HFF-Myc (cell line): Measurements from ENCODE around the gene SETX.
"Not testable (repeated sequence)": the region's sequence is repeated elsewhere in the genome, so short reads cannot be mapped to it uniquely, and the experiment has no call there.

Source experiments
- DNase-seq: peaks from one replicate; pipeline ENCODE4 v3.0.0-alpha.2; 2011; ENCODE audit warnings: low read depth; ENCODE audit errors: extremely low read depth
- H3K4me3 ChIP-seq: replicated peaks from 2 replicates; pipeline ENCODE4 v1.5.1; 2011; ENCODE audit warnings: low read depth, mild to moderate bottlenecking, control low read depth, low read length
- TF ChIP-seq, protein P1 (sequence below): IDR thresholded peaks from 2 replicates; pipeline ENCODE4 v1.5.1; 2012; ENCODE audit warnings: mild to moderate bottlenecking, low read depth, low read length, control low read depth; ENCODE audit errors: missing control alignments

Gene SETX

DNA sequence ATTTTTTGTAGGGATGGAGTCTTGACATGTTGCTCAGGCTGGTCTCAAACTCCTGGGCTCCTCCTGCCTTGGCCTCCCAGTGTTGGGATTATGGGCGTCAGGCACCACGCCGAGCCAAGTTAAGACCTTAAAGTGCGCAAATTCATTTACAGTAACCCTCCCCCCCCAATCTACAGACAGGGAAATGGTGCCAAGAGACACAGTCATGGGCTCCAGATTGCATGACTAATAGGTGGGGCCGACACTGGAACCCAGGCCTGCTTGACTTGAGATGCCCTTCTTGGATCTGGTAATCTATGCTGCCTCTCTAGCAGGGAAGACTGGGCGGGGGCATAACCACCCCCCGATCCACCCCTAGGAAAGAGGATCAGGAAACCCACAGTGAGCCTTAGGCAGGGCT, 32.3 kb upstream of the SETX start:
- TF ChIP-seq, protein P1, sequence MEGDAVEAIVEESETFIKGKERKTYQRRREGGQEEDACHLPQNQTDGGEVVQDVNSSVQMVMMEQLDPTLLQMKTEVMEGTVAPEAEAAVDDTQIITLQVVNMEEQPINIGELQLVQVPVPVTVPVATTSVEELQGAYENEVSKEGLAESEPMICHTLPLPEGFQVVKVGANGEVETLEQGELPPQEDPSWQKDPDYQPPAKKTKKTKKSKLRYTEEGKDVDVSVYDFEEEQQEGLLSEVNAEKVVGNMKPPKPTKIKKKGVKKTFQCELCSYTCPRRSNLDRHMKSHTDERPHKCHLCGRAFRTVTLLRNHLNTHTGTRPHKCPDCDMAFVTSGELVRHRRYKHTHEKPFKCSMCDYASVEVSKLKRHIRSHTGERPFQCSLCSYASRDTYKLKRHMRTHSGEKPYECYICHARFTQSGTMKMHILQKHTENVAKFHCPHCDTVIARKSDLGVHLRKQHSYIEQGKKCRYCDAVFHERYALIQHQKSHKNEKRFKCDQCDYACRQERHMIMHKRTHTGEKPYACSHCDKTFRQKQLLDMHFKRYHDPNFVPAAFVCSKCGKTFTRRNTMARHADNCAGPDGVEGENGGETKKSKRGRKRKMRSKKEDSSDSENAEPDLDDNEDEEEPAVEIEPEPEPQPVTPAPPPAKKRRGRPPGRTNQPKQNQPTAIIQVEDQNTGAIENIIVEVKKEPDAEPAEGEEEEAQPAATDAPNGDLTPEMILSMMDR: no peak
- no peak for DNase-seq
- no peak overlapping the region for H3K4me3 ChIP-seq

DNA sequence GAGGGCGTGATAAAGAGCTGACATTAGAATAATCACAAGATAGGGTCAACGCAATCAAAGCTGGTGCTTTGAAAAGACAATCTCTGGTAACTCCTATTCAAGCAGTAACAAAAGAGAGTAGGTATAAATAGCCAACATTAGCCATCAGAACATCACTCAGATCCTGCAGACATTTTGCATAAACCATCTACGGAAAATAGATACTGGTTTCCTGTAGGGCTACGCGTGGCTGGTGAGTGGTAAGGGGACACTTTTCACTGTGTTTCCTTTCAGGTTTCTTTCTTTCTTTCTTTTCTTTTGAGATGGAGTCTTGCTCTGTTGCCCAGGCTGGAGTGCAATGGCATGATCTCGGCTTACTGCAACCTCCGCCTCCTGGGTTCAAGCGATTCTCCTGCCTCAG, 29.6 kb upstream of the SETX start:
- H3K4me3 ChIP-seq: no peak overlapping the region
- no peak for DNase-seq
- TF ChIP-seq, protein P1: no peak

DNA sequence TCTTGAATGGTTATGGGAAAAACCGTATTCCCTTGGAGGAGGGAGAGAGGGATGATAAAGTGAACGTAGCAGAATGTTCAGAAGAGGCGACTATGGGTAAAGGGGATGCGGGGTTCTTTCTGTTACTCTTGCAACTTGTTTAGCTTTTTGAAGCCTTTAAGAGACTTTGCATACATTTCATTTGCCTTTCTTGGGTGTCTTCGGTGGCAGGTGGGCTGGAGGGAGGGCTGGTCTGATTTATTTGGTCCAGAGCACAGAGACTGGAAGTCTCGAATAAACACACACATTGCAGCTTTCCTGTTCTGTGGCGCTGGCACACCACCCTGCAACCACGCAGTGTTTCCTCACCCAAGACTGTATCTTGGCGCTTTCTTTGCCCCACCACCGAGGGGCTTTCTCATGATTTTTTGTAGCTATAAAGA, 28.7 kb upstream of the SETX start:
- H3K4me3 ChIP-seq: no peak overlapping the region
- no peak for DNase-seq
- TF ChIP-seq, protein P1: no peak

DNA sequence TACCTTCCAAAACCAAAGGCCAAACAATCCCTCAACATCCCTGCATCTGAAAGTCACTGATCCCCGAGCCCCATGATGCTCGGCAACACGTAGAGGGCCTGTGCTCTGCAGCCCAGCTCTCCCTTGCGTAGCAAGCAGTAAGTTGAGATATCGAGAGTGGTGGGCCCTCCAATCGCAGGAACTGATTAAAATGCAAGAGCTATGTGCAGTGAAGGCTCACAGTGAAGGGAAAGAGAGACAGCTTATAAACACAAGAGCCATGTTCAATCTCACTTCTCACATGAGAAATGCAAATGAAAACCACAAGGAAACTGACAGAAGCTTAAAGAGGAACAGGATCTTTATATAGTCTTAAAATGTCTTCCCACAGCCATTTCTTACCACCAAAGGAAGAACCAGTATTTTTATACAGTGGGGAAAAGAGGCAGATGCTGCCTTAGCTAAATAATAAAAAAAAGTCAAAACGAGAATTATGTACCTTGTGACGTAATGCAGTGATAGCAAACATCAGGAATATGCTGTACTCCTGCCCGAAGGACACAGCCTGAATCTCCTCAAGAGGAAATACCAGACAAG, 27.3 kb upstream of the SETX start:
- DNase-seq: no peak
- no peak overlapping the region for H3K4me3 ChIP-seq

DNA sequence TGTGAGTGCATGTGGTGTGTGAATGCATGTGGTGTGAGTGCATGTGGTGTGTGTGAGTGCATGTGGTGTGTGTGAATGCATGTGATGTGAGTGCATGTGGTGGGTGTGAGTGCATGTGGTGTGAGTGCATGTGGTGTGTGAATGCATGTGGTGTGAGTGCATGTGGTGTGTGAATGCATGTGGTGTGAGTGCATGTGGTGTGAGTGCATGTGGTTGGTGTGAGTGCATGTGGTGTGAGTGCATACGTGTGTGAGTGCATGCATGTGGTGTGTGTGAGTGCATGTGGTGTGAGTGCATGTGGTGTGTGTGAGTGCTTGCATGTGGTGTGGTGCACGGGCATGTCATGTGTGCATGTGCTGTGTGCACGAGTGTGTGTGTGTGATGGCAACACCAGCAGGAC, 23.6 kb upstream of the SETX start:
- not testable (repeated sequence) for H3K4me3 ChIP-seq, DNase-seq

More for the DNA sequence above, 27.3 kb upstream of the SETX start:
- TF ChIP-seq, protein P1: no peak

DNA sequence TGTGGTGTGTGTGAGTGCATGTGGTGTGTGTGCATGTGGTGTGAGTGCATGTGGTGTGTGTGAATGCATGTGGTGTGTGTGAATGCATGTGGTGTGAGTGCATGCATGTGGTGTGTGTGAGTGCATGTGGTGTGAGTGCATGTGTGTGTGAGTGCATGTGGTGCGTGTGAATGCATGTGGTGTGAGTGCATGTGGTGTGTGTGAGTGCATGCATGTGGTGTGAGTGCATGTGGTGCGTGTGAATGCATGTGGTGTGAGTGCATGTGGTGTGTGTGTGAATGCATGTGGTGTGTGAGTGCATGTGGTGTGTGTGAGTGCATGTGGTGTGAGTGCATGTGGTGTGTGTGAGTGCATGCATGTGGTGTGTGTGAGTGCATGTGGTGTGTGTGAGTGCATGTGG, 23.0 kb upstream of the SETX start:
- DNase-seq, H3K4me3 ChIP-seq: not testable (repeated sequence)

DNA sequence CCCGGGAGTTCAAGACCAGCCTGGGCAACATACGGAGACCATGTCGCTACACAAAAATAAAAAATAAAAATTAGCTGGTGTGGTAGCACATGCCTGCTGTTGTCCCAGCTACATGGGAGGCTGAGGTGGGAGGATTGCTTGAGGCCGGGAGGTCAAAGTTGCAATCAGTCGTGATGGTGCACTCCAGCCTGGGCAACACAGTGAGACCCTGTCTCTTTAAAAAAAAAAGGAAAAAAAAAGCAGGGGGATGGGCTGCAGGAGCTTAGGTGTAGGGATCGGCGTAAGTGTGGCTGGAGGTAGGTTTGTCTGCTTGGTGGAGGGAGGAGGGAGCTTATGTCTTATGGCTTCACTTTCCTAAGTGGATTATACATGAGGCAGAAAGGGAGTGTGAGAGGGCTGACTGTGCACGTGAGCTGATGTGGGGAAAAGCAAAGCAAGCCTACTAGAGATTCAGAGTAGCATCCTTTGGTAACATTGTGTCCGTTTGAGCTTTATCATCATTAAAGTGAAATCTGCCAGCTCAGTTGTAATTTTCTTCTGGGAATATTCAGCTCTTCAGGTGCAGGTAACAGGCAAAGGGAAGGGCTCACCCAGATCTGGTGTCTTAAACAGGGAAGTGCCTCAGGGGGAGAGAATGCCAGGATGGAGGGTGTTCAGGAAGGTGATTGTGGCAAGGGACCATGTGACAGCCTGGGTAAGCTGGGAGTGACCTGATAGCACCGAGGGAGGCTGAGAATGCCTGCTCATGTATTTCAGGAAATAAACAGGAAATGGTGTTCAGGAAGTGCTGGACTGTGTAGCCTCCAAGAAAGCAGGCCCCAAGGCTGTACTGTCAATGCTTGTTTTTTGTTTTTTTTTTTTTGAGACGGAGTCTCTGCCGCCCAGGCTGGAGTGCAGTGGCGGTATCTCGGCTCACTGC, 17.6 kb upstream of the SETX start:
- H3K4me3 ChIP-seq: no peak overlapping the region
- DNase-seq: peak; percentile 24
- TF ChIP-seq, protein P1: no peak
